GM12878 (cell line): ENCODE results near the gene VTI1A. TPM values are rescaled to one million over a fixed set of nuclear protein-coding genes. Genes with fewer than 3 reads are reported as not detected.

Experiments used
- CUX1 ChIP-seq: IDR thresholded peaks from 2 replicates; pipeline ENCODE4 v1.6.1; 2012; ENCODE audit warnings: improper control_type of control experiment, low read depth, low read length; ENCODE audit not compliant: insufficient replicate concordance
- DPF2 ChIP-seq: fragments of 450-650 bp; IDR thresholded peaks from 2 replicates; pipeline ENCODE4 v1.6.1; 2017; ENCODE audit warnings: mild to moderate bottlenecking
- E2F8 ChIP-seq: fragments of 450-650 bp; IDR thresholded peaks from 2 replicates; pipeline ENCODE4 v1.6.1; 2018; ENCODE audit warnings: mild to moderate bottlenecking, low read depth, moderate library complexity; ENCODE audit not compliant: partially characterized antibody
- ETV6 ChIP-seq, 2 experiments: fragments of 450-650 bp in 1 of 2; IDR thresholded peaks in 1 of 2; conservative IDR thresholded peaks in 1 of 2; 2 replicates each; pipeline ENCODE4 v1.6.1; 2014; ENCODE audit warnings: antibody characterized with exemption in 1 of 2, borderline replicate concordance in 1 of 2, low read depth in 1 of 2, mild to moderate bottlenecking in 1 of 2, moderate library complexity in 1 of 2
- KLF5 ChIP-seq: fragments of 450-650 bp; IDR thresholded peaks from 2 replicates; pipeline ENCODE4 v1.6.1; 2014; ENCODE audit warnings: mild to moderate bottlenecking; ENCODE audit not compliant: partially characterized antibody
- MEF2B ChIP-seq: fragments of 450-650 bp; IDR thresholded peaks from 2 replicates; pipeline ENCODE4 v1.6.1; 2018; ENCODE audit warnings: mild to moderate bottlenecking, moderate library complexity; ENCODE audit not compliant: partially characterized antibody, poor library complexity, severe bottlenecking
- NFIC ChIP-seq: IDR thresholded peaks from 2 replicates; pipeline ENCODE4 v1.6.1; 2012; ENCODE audit warnings: low read depth, mild to moderate bottlenecking, inconsistent platforms, low read length, moderate library complexity
- NRF1 ChIP-seq: conservative IDR thresholded peaks from 2 replicates; pipeline ENCODE4 v1.6.1; 2011; ENCODE audit warnings: mild to moderate bottlenecking, low read depth, low read length, improper control_type of control experiment
- RELA ChIP-seq: fragments of 450-650 bp; IDR thresholded peaks from 2 replicates; pipeline ENCODE4 v1.8.0; 2014; ENCODE audit warnings: borderline replicate concordance; ENCODE audit not compliant: partially characterized antibody
- RELB ChIP-seq: fragments of 450-650 bp; IDR thresholded peaks from 2 replicates; pipeline ENCODE4 v1.6.1; 2017; ENCODE audit warnings: low read depth, mild to moderate bottlenecking, moderate library complexity
- SIX5 ChIP-seq: IDR thresholded peaks from 2 replicates; pipeline ENCODE4 v1.6.1; 2011; ENCODE audit warnings: mild to moderate bottlenecking, low read depth, low read length, moderate library complexity; ENCODE audit not compliant: severe bottlenecking
- SREBF2 ChIP-seq: IDR thresholded peaks from 2 replicates; pipeline ENCODE4 v1.6.1; 2012; ENCODE audit warnings: mild to moderate bottlenecking, low read length
- TBL1XR1 ChIP-seq: IDR thresholded peaks from 2 replicates; pipeline ENCODE4 v1.6.1; 2012; ENCODE audit warnings: low read depth, low read length, improper control_type of control experiment
- WRNIP1 ChIP-seq: IDR thresholded peaks from 2 replicates; pipeline ENCODE4 v1.6.1; 2011; ENCODE audit warnings: low read depth, low read length, improper control_type of control experiment, borderline replicate concordance
- ZBTB4 ChIP-seq: fragments of 450-650 bp; formaldehyde crosslinking; IDR thresholded peaks from 2 replicates; pipeline ENCODE4 v1.4.0; 2022; ENCODE audit warnings: mild to moderate bottlenecking, moderate library complexity
- polyA plus RNA-seq, 11 experiments: library from polyadenylated mRNA; depleted of rRNA in 4 of 11; unstranded in 6 of 11; stranded (reverse) in 5 of 11; fragments of >200 nt; fragmentation: Nextera tagmentation in 4 of 11; fragmentation: Illumina TruSeq in 1 of 11; extraction: Ambion mirVana in 4 of 11; extraction: Trizol in 1 of 11; gene quantifications; 1 replicate in 1 of 11; 2 replicates in 10 of 11; pipeline versions ENCODE4 v1.2.1 to v1.2.3, GENCODE V29; 2011 to 2016; ENCODE audit warnings: inconsistent platforms in 2 of 11, missing spikeins in 2 of 11, low read depth in 1 of 11
- total RNA-seq, 4 experiments: library from RNA; depleted of rRNA in 3 of 4; stranded (reverse); fragments of >200 nt in 3 of 4; fragmentation: Illumina TruSeq in 1 of 4; extraction: Trizol in 1 of 4; gene quantifications; 2 replicates each; pipeline versions ENCODE4 v1.2.1 to v1.2.3, GENCODE V29; 2013 to 2021

VTI1A gene
- total and polyA plus RNA-seq, 10 of the 15 experiments (the other 5 are each of a cell fraction or from before 2014, with no cell fraction given), result 12.4 to 43.2 (median 27.5) TPM

GRCh38 chr10:112446855-112447619 is at the start of gene VTI1A, which contains the start of gene ZDHHC6 (continued):
- TF ChIP-seq RELA, result peak; percentile 61
- no peak for TF ChIP-seq WRNIP1
- TF ChIP-seq E2F8, result peak; percentile 100
- no peak for TF ChIP-seq DPF2
- peak; percentile 100 for TF ChIP-seq RELB
- peak; percentile 62 for TF ChIP-seq NRF1
- no peak; a peak in 1 of 4 replicates for TF ChIP-seq ETV6 (conservative IDR thresholded peaks at IDR 0.05 in 1 of 2, IDR thresholded peaks at IDR 0.05 in 1 of 2; ENCODE audit: borderline replicate concordance in 1 of 2, low read depth in 1 of 2)
- peak; percentile 45 for TF ChIP-seq SIX5
- TF ChIP-seq KLF5, result peak; percentile 85
- no peak for TF ChIP-seq CUX1
- TF ChIP-seq ZBTB4 (CRISPR knock-in tag), result no peak
- TF ChIP-seq TBL1XR1, result no peak
- no peak for TF ChIP-seq SREBF2
- TF ChIP-seq MEF2B, result peak; percentile 59
- peak; percentile 77; the same call in 1 of the 2 replicates for TF ChIP-seq NFIC
